PC-3 (cell line): Measurements from ENCODE around the gene NXPH2. TPM values are rescaled to one million over a fixed set of nuclear protein-coding genes. Genes with fewer than 3 reads are reported as not detected.

ENCODE experiments used
- ATAC-seq: fragments of 200-7000 bp; cut with Tn5 transposase; 2 replicates; pipeline ENCODE4 v1.9.1; 2020; ENCODE audit warnings: mild to moderate bottlenecking, moderate library complexity
- BruUV-seq: library from RNA; stranded (reverse); fragments of 400-500 nt; replicated peaks from 2 replicates; lab custom pipeline; 2021; lab: Mats Ljungman, UMichigan
- CTCF ChIA-PET: fragments of 300-600 bp; sonication (Branson Sonifier 250); formaldehyde crosslinking; loops from one replicate; lab custom pipeline; 2022; ENCODE audit warnings: antibody characterized with exemption; lab: Charles Lee
- POLR2A ChIA-PET: fragments of 300-600 bp; sonication (Branson Sonifier 250); formaldehyde crosslinking; loops from one replicate; lab custom pipeline; 2022; ENCODE audit warnings: antibody characterized with exemption; ENCODE audit not compliant: unreplicated experiment; lab: Charles Lee
- DNase-seq: peaks from one replicate; pipeline ENCODE4 v3.0.0-alpha.2; 2015
- H2AFZ ChIP-seq: fragments of 300-600 bp; sonication (generic); 2 replicates; pipeline ENCODE4 v1.6.0; 2016; ENCODE audit warnings: antibody characterized with exemption, low read length
- H3F3A ChIP-seq: fragments of 300-600 bp; sonication (generic); one replicate; pipeline ENCODE4 v1.6.0; 2017; ENCODE audit warnings: antibody characterized with exemption, low read length, control low read depth, mild to moderate bottlenecking; ENCODE audit not compliant: unreplicated experiment
- H3K27ac ChIP-seq: fragments of 300-600 bp; sonication (generic); 2 replicates; pipeline ENCODE4 v1.5.1; 2016; ENCODE audit warnings: mild to moderate bottlenecking, low read length
- H3K27me3 ChIP-seq: fragments of 300-600 bp; sonication (generic); 2 replicates; pipeline ENCODE4 v1.6.1; 2016; ENCODE audit warnings: low read length, mixed read lengths
- H3K36me3 ChIP-seq: fragments of 300-600 bp; sonication (generic); 2 replicates; pipeline ENCODE4 v1.6.1; 2016; ENCODE audit warnings: low read depth, mixed run types, low read length, mixed read lengths
- H3K4me1 ChIP-seq: fragments of 300-600 bp; sonication (generic); 2 replicates; pipeline ENCODE4 v1.5.1; 2016; ENCODE audit warnings: low read length; ENCODE audit not compliant: insufficient read depth
- H3K4me2 ChIP-seq: fragments of 300-600 bp; sonication (generic); 2 replicates; pipeline ENCODE4 v1.6.0; 2016; ENCODE audit warnings: low read length
- H3K4me3 ChIP-seq: fragments of 300-600 bp; sonication (generic); 2 replicates; pipeline ENCODE4 v1.5.1; 2016; ENCODE audit warnings: mild to moderate bottlenecking, low read length, mixed read lengths
- H3K79me2 ChIP-seq: fragments of 300-600 bp; sonication (generic); 2 replicates; pipeline ENCODE4 v1.6.1; 2017; ENCODE audit warnings: low read length, mixed read lengths
- H3K9ac ChIP-seq: fragments of 300-600 bp; sonication (generic); 2 replicates; pipeline ENCODE4 v1.6.0; 2016; ENCODE audit warnings: mild to moderate bottlenecking, low read length
- H3K9me2 ChIP-seq: fragments of 300-600 bp; sonication (generic); replicated peaks from 2 replicates; pipeline ENCODE4 v1.6.1; 2016; ENCODE audit warnings: mixed run types, low read length, mixed read lengths
- H3K9me3 ChIP-seq: fragments of 300-600 bp; sonication (generic); 2 replicates; pipeline ENCODE4 v1.6.1; 2016; ENCODE audit warnings: low read length, mixed read lengths
- H4K20me1 ChIP-seq: fragments of 300-600 bp; sonication (generic); 2 replicates; pipeline ENCODE4 v1.6.1; 2016; ENCODE audit warnings: low read length, mixed read lengths
- CTCF ChIP-seq: fragments of 300-600 bp; sonication (generic); conservative IDR thresholded peaks from 2 replicates; pipeline ENCODE4 v1.5.1; 2017; ENCODE audit warnings: antibody characterized with exemption, low read depth, mild to moderate bottlenecking, low read length
- EZH2 ChIP-seq: fragments of 300-600 bp; sonication (generic); IDR thresholded peaks from one replicate; pipeline ENCODE4 v1.6.1; 2017; ENCODE audit warnings: antibody characterized with exemption, mild to moderate bottlenecking, low read length; ENCODE audit not compliant: unreplicated experiment
- EZH2phosphoT487 ChIP-seq: fragments of 300-600 bp; sonication (generic); IDR thresholded peaks from 2 replicates; pipeline ENCODE4 v1.6.1; 2018; ENCODE audit warnings: mild to moderate bottlenecking, antibody characterized with exemption, low read length, borderline replicate concordance
- intact Hi-C: fragments of 100-400 bp; cut with micrococcal nuclease; formaldehyde crosslinking; loops from 2 replicates; pipeline ENCODE4 v1.9.0; 2023
- total RNA-seq: library from RNA; depleted of rRNA; stranded (reverse); fragments of >200 nt; gene quantifications from 2 replicates; pipeline ENCODE4 v1.2.3, GENCODE V29; 2014

Gene NXPH2
- total RNA-seq, 1 experiment from 2014 or later, result not detected

- H3K4me2 ChIP-seq, result no peak overlapping the region
- intact Hi-C loops, result no loop called here
- no peaks in the 10 kb centered on the region for H3F3A ChIP-seq
- no peaks in the 10 kb centered on the region for H4K20me1 ChIP-seq
- H3K36me3 ChIP-seq, result no peaks in the 10 kb centered on the region
- ATAC-seq (no peak), DNase-seq (no peak)
- BruUV-seq, result no TSS peak
- H3K79me2 ChIP-seq, result no peaks in the 10 kb centered on the region
- H3K9ac ChIP-seq, result no peak overlapping the region
- no peaks in the 10 kb centered on the region for H3K9me3 ChIP-seq
- ChIA-PET CTCF (no interaction called here), POLR2A (no interaction called here)
- H3K27me3 ChIP-seq, result no peaks in the 10 kb centered on the region
- no peaks in the 10 kb centered on the region for H3K9me2 ChIP-seq
- H3K27ac ChIP-seq, result no peak overlapping the region
- TF ChIP-seq EZH2phosphoT487, result no peak
- no peak for TF ChIP-seq EZH2
- TF ChIP-seq CTCF, result no peak
- no peaks in the 10 kb centered on the region for H3K4me1 ChIP-seq
- H2AFZ ChIP-seq, result no peak overlapping the region
- no peak overlapping the region for H3K4me3 ChIP-seq
These were observed 81.8 kb downstream of the NXPH2 start for GRCh38 chr2:138698428-138698827.

GRCh38 chr2:138691667-138692066, 88.5 kb downstream of the NXPH2 start:
- Histone ChIP-seq H3K27me3 (no peaks in the 10 kb centered on the region), H3K9me3 (no peaks in the 10 kb centered on the region), H2AFZ (no peak overlapping the region), H4K20me1 (no peaks in the 10 kb centered on the region), H3K36me3 (no peaks in the 10 kb centered on the region), H3F3A (no peaks in the 10 kb centered on the region), H3K4me2 (no peak overlapping the region), H3K4me1 (no peaks in the 10 kb centered on the region), H3K9me2 (no peaks in the 10 kb centered on the region), H3K27ac (no peak overlapping the region), H3K4me3 (no peak overlapping the region), H3K79me2 (no peaks in the 10 kb centered on the region), H3K9ac (no peak overlapping the region)
- intact Hi-C loops, result no loop called here
- CTCF ChIA-PET, result no interaction called here
- no TSS peak for BruUV-seq
- ATAC-seq (no peak), DNase-seq (no peak)
- POLR2A ChIA-PET, result no interaction called here
- TF ChIP-seq CTCF (no peak), EZH2phosphoT487 (no peak), EZH2 (no peak)

- no peak for ATAC-seq
- no peaks in the 10 kb centered on the region for H4K20me1 ChIP-seq
- CTCF ChIA-PET, result no interaction called here
- H3K4me3 ChIP-seq, result no peak overlapping the region
- no peak overlapping the region for H2AFZ ChIP-seq
- no peaks in the 10 kb centered on the region for H3K4me1 ChIP-seq
- H3K36me3 ChIP-seq, result no peaks in the 10 kb centered on the region
- H3K9ac ChIP-seq, result no peak overlapping the region
- H3K9me2 ChIP-seq, result no peaks in the 10 kb centered on the region
- no peak overlapping the region for H3K4me2 ChIP-seq
- H3K9me3 ChIP-seq, result no peaks in the 10 kb centered on the region
- no peak overlapping the region for H3K27ac ChIP-seq
- no peaks in the 10 kb centered on the region for H3F3A ChIP-seq
- POLR2A ChIA-PET, result no interaction called here
- no peak for DNase-seq
- TF ChIP-seq EZH2, result no peak
- TF ChIP-seq CTCF, result no peak
- no peak for TF ChIP-seq EZH2phosphoT487
- no peaks in the 10 kb centered on the region for H3K27me3 ChIP-seq
- BruUV-seq, result no TSS peak
- H3K79me2 ChIP-seq, result no peaks in the 10 kb centered on the region
- intact Hi-C loops, result no loop called here
These were observed 90.5 kb downstream of the NXPH2 start for GRCh38 chr2:138689705-138690104.
